GM12874 (cell line): ENCODE data around the gene C6orf163.

Experiments
- TF ChIP-seq, protein P1 (sequence below): IDR thresholded peaks from 2 replicates; pipeline ENCODE4 v1.5.1; 2011; ENCODE audit warnings: low read depth, mild to moderate bottlenecking, control low read depth, low read length, moderate library complexity; ENCODE audit not compliant: insufficient read depth

The C6orf163 gene

DNA sequence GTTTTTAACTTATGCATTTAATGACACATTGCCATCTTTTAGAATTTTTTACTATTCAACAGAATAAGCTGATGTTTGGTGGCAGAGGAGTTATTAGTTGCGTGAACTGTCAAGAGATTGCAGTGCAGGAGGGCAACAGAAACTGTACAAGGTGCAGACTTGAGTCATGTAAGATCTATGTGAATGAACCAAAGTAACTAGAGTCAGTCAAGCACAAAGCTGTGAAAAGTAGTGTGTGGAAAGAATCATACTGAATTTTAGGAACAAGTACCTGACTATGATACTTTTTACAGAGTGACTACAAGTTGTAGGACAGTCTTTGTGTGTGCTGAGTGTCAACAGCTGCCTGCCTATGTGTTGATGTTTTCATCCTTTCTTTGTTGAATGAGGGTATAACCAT is 2.7 kb upstream of the C6orf163 start:
- TF ChIP-seq, protein P1, sequence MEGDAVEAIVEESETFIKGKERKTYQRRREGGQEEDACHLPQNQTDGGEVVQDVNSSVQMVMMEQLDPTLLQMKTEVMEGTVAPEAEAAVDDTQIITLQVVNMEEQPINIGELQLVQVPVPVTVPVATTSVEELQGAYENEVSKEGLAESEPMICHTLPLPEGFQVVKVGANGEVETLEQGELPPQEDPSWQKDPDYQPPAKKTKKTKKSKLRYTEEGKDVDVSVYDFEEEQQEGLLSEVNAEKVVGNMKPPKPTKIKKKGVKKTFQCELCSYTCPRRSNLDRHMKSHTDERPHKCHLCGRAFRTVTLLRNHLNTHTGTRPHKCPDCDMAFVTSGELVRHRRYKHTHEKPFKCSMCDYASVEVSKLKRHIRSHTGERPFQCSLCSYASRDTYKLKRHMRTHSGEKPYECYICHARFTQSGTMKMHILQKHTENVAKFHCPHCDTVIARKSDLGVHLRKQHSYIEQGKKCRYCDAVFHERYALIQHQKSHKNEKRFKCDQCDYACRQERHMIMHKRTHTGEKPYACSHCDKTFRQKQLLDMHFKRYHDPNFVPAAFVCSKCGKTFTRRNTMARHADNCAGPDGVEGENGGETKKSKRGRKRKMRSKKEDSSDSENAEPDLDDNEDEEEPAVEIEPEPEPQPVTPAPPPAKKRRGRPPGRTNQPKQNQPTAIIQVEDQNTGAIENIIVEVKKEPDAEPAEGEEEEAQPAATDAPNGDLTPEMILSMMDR = no peak

- TF ChIP-seq, protein P1 = no peak
These were observed 1.8 kb upstream of the C6orf163 start for GRCh38 chr6:87342829-87343228.

GRCh38 chr6:87346700-87347099 is 2.1 kb downstream of the C6orf163 start:
- TF ChIP-seq, protein P1 = no peak

- TF ChIP-seq, protein P1 = no peak
These were observed 5.3 kb downstream of the C6orf163 start for GRCh38 chr6:87349896-87350295.

- TF ChIP-seq, protein P1 = no peak
These were observed 5.9 kb downstream of the C6orf163 start for GRCh38 chr6:87350516-87350915.

DNA sequence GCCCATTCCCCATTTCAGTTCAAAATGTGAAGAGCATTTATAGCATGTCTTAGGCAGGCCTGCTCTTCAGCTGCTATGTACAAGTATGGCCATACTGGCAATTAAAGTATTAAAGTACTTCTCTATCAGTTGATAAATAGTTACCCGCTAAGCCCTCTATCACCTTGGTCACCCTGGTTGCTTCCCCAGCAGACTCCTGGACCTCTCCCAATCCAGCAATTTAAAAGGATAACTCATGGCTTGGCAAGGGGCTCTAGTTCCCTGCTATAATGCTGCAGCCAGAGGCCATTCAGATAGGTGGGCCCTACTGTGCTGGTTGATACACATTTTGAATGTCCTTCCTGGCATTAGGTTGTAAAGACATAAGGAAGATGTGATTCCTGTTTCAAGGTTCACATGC is 7.0 kb downstream of the C6orf163 start:
- TF ChIP-seq, protein P1 = no peak

DNA sequence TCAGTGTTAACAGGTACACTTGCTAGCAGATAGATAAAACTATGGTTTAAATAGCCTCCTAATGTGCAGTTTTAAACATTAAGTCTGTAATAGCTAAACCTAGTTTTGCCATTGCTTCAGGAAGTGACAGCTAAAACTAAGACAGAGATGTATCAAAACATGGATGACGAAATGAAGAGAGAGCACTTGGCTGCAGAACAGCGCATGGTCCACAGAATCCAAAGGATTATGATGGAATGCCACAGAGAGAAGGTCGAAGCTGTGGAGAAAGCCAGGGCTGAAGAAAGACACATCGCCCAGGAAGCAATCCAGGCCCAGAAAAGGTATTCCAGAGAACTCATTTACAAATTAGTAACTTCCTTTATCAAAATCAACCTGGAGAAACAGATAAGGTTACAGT is 11.6 kb downstream of the C6orf163 start:
- TF ChIP-seq, protein P1 = no peak
